Central memory CD8-positive, alpha-beta T cell (primary cell): ENCODE results near the gene PARD3.

ENCODE experiments used
- ATAC-seq: fragments of 150-1000 bp; cut with Tn5 transposase; replicated peaks from 2 replicates; pipeline ENCODE4 v1.10.0; 2022; ENCODE audit warnings: mild to moderate bottlenecking, moderate FRiP score, moderate number of reproducible peaks; ENCODE audit not compliant: poor library complexity, severe bottlenecking; ENCODE audit errors: extremely low read depth
- DNase-seq, 2 donors: peaks; one replicate each; pipeline ENCODE4 v3.0.0; 2021; ENCODE audit warnings: low spot score in 2 of 2
- H3K27ac Mint-ChIP-seq: one replicate; pipeline ENCODE4 v1.8.0; 2022; ENCODE audit warnings: low read depth, mild to moderate bottlenecking, moderate library complexity, mixed read lengths
- H3K27me3 Mint-ChIP-seq: one replicate; pipeline ENCODE4 v1.8.0; 2022; ENCODE audit warnings: mixed read lengths
- H3K36me3 Mint-ChIP-seq: one replicate; pipeline ENCODE4 v1.8.0; 2022; ENCODE audit warnings: mild to moderate bottlenecking, moderate library complexity, mixed read lengths; ENCODE audit not compliant: insufficient read depth
- H3K4me1 Mint-ChIP-seq: one replicate; pipeline ENCODE4 v1.8.0; 2022; ENCODE audit warnings: mixed read lengths
- H3K4me3 Mint-ChIP-seq: one replicate; pipeline ENCODE4 v1.8.0; 2022; ENCODE audit warnings: mild to moderate bottlenecking, moderate library complexity, mixed read lengths
- H3K9me3 Mint-ChIP-seq: one replicate; pipeline ENCODE4 v1.8.0; 2022; ENCODE audit warnings: mixed read lengths

The PARD3 gene

GRCh38 chr10:34380856-34381255, 434.2 kb downstream of the PARD3 start:
- Mint-ChIP-seq H3K36me3 (no peaks in the 10 kb centered on the region), H3K4me3 (no peak overlapping the region), H3K27ac (no peak overlapping the region), H3K27me3 (no peaks in the 10 kb centered on the region), H3K4me1 (no peaks in the 10 kb centered on the region), H3K9me3 (no peaks in the 10 kb centered on the region)
- no peak for ATAC-seq
- DNase-seq, result no peak

GRCh38 chr10:34378297-34378696, 436.8 kb downstream of the PARD3 start:
- no peak for ATAC-seq
- no peaks in the 10 kb centered on the region for H3K9me3 Mint-ChIP-seq
- no peaks in the 10 kb centered on the region for H3K36me3 Mint-ChIP-seq
- H3K4me1 Mint-ChIP-seq, result no peaks in the 10 kb centered on the region
- DNase-seq, result no peak
- H3K4me3 Mint-ChIP-seq, result no peak overlapping the region
- no peaks in the 10 kb centered on the region for H3K27me3 Mint-ChIP-seq
- H3K27ac Mint-ChIP-seq, result no peak overlapping the region

- no peak overlapping the region for H3K4me3 Mint-ChIP-seq
- H3K27me3 Mint-ChIP-seq, result no peaks in the 10 kb centered on the region
- H3K27ac Mint-ChIP-seq, result no peak overlapping the region
- ATAC-seq (no peak), DNase-seq (no peak)
- no peaks in the 10 kb centered on the region for H3K9me3 Mint-ChIP-seq
- no peaks in the 10 kb centered on the region for H3K36me3 Mint-ChIP-seq
- no peaks in the 10 kb centered on the region for H3K4me1 Mint-ChIP-seq
Measured at GRCh38 chr10:34377833-34378232, 437.3 kb downstream of the PARD3 start.

- no peaks in the 10 kb centered on the region for H3K36me3 Mint-ChIP-seq
- H3K27me3 Mint-ChIP-seq, result no peaks in the 10 kb centered on the region
- no peaks in the 10 kb centered on the region for H3K4me1 Mint-ChIP-seq
- DNase-seq (no peak), ATAC-seq (no peak)
- no peak overlapping the region for H3K27ac Mint-ChIP-seq
- H3K9me3 Mint-ChIP-seq, result no peaks in the 10 kb centered on the region
- no peak overlapping the region for H3K4me3 Mint-ChIP-seq
Measured at GRCh38 chr10:34374356-34375045, 440.6 kb downstream of the PARD3 start.

- Mint-ChIP-seq H3K27ac (no peak overlapping the region), H3K4me3 (no peak overlapping the region), H3K9me3 (peaks cover 2% of the 10 kb centered on the region), H3K4me1 (no peaks in the 10 kb centered on the region), H3K27me3 (no peaks in the 10 kb centered on the region), H3K36me3 (no peaks in the 10 kb centered on the region)
- DNase-seq (no peak), ATAC-seq (no peak)
Measured at GRCh38 chr10:34373211-34373610, 441.9 kb downstream of the PARD3 start.

GRCh38 chr10:34372509-34372908, 442.6 kb downstream of the PARD3 start:
- ATAC-seq, result no peak
- Mint-ChIP-seq H3K4me3 (no peak overlapping the region), H3K27me3 (no peaks in the 10 kb centered on the region), H3K27ac (no peak overlapping the region), H3K9me3 (peaks cover 6% of the 10 kb centered on the region), H3K36me3 (no peaks in the 10 kb centered on the region), H3K4me1 (no peaks in the 10 kb centered on the region)
- DNase-seq, result no peak

- DNase-seq, result no peak
- no peak overlapping the region for H3K27ac Mint-ChIP-seq
- H3K27me3 Mint-ChIP-seq, result no peaks in the 10 kb centered on the region
- H3K4me3 Mint-ChIP-seq, result no peak overlapping the region
- H3K4me1 Mint-ChIP-seq, result no peaks in the 10 kb centered on the region
- H3K36me3 Mint-ChIP-seq, result no peaks in the 10 kb centered on the region
- H3K9me3 Mint-ChIP-seq, result peaks cover 6% of the 10 kb centered on the region
- no peak for ATAC-seq
Measured at GRCh38 chr10:34370126-34370525, 445.0 kb downstream of the PARD3 start.

GRCh38 chr10:34369120-34369519, 446.0 kb downstream of the PARD3 start:
- no peaks in the 10 kb centered on the region for H3K4me1 Mint-ChIP-seq
- no peaks in the 10 kb centered on the region for H3K27me3 Mint-ChIP-seq
- no peak for ATAC-seq

GRCh38 chr10:34364253-34365037, 450.7 kb downstream of the PARD3 start:
- Mint-ChIP-seq H3K4me3 (no peak overlapping the region), H3K4me1 (no peaks in the 10 kb centered on the region), H3K9me3 (peaks cover 6% of the 10 kb centered on the region)

More at GRCh38 chr10:34369120-34369519, 446.0 kb downstream of the PARD3 start:
- Mint-ChIP-seq H3K27ac (no peak overlapping the region), H3K9me3 (peaks cover 6% of the 10 kb centered on the region), H3K36me3 (no peaks in the 10 kb centered on the region), H3K4me3 (no peak overlapping the region)
- DNase-seq, result no peak

GRCh38 chr10:34360984-34361383, 454.1 kb downstream of the PARD3 start:
- ATAC-seq, result no peak
- H3K27ac Mint-ChIP-seq, result no peak overlapping the region
- no peaks in the 10 kb centered on the region for H3K9me3 Mint-ChIP-seq
- H3K27me3 Mint-ChIP-seq, result no peaks in the 10 kb centered on the region
- no peaks in the 10 kb centered on the region for H3K4me1 Mint-ChIP-seq
- no peaks in the 10 kb centered on the region for H3K36me3 Mint-ChIP-seq
- no peak overlapping the region for H3K4me3 Mint-ChIP-seq
- DNase-seq, result no peak

More at GRCh38 chr10:34364253-34365037, 450.7 kb downstream of the PARD3 start:
- ATAC-seq, result no peak
- DNase-seq, result no peak
- no peaks in the 10 kb centered on the region for H3K36me3 Mint-ChIP-seq
- H3K27ac Mint-ChIP-seq, result no peak overlapping the region
- H3K27me3 Mint-ChIP-seq, result no peaks in the 10 kb centered on the region

- H3K36me3 Mint-ChIP-seq, result peaks cover 1% of the 10 kb centered on the region
Measured at GRCh38 chr10:34359435-34359813, 455.7 kb downstream of the PARD3 start.

GRCh38 chr10:34358729-34359434, 456.2 kb downstream of the PARD3 start:
- H3K9me3 Mint-ChIP-seq, result peaks cover 6% of the 10 kb centered on the region
- H3K27ac Mint-ChIP-seq, result no peak overlapping the region
- H3K27me3 Mint-ChIP-seq, result no peaks in the 10 kb centered on the region
- ATAC-seq (no peak), DNase-seq (no peak)
- peaks cover 1% of the 10 kb centered on the region for H3K36me3 Mint-ChIP-seq
- H3K4me3 Mint-ChIP-seq, result no peak overlapping the region
- no peaks in the 10 kb centered on the region for H3K4me1 Mint-ChIP-seq

More at GRCh38 chr10:34359435-34359813, 455.7 kb downstream of the PARD3 start:
- Mint-ChIP-seq H3K9me3 (peaks cover 6% of the 10 kb centered on the region), H3K4me3 (no peak overlapping the region), H3K27ac (no peak overlapping the region), H3K27me3 (no peaks in the 10 kb centered on the region), H3K4me1 (no peaks in the 10 kb centered on the region)
- DNase-seq (no peak), ATAC-seq (no peak)
